ENCODE results near the gene SPA17. TPM values are rescaled to one million over a fixed set of nuclear protein-coding genes. Genes with fewer than 3 reads are reported as not detected.

Gene SPA17
- polyA plus RNA-seq, 12 donors: 2.0 to 6.4 (median 3.7) TPM; not detected in 2

GRCh38 chr11:124658986-124659385, 14.7 kb upstream of the SPA17 start:
- no peak for DNase-seq

- DNase-seq: no peak
These were observed 12.2 kb upstream of the SPA17 start for GRCh38 chr11:124661553-124661952.

- no peak for DNase-seq
These were observed 11.6 kb upstream of the SPA17 start for GRCh38 chr11:124662106-124662505.

- no peak for DNase-seq
These were observed 9.8 kb upstream of the SPA17 start for GRCh38 chr11:124663861-124664260.

GRCh38 chr11:124667601-124668000, 6.1 kb upstream of the SPA17 start:
- no peak for DNase-seq

GRCh38 chr11:124669193-124669592, 4.5 kb upstream of the SPA17 start:
- peak; percentile 60 for DNase-seq

- no peak for DNase-seq
These were observed 3.0 kb upstream of the SPA17 start for GRCh38 chr11:124670732-124671131.

GRCh38 chr11:124672536-124673215, 1.0 kb upstream of the SPA17 start:
- DNase-seq: no peak

GRCh38 chr11:124674168-124674517, 439 bp downstream of the SPA17 start:
- no peak for DNase-seq

- no peak for DNase-seq
These were observed 867 bp downstream of the SPA17 start for GRCh38 chr11:124674571-124674970.

- no peak for DNase-seq
These were observed 2.7 kb downstream of the SPA17 start for GRCh38 chr11:124676386-124676785.

- no peak for DNase-seq
These were observed 4.7 kb downstream of the SPA17 start for GRCh38 chr11:124678416-124678815.

- DNase-seq: no peak
These were observed 7.7 kb downstream of the SPA17 start for GRCh38 chr11:124681421-124681820.

- DNase-seq: no peak
These were observed 8.7 kb downstream of the SPA17 start for GRCh38 chr11:124682443-124682842.

GRCh38 chr11:124693142-124693541, 19.4 kb downstream of the SPA17 start:
- DNase-seq: no peak

- no peak for DNase-seq
These were observed 25.8 kb downstream of the SPA17 start for GRCh38 chr11:124699547-124699946.

- DNase-seq: no peak
These were observed 26.3 kb downstream of the SPA17 start for GRCh38 chr11:124700028-124700427.

- no peak for DNase-seq
These were observed 34.1 kb downstream of the SPA17 start for GRCh38 chr11:124707829-124708228.

- no peak for DNase-seq
These were observed 38.7 kb downstream of the SPA17 start for GRCh38 chr11:124712392-124712791.

GRCh38 chr11:124716591-124716990, 42.9 kb downstream of the SPA17 start:
- no peak for DNase-seq

GRCh38 chr11:124717421-124717785, 43.7 kb downstream of the SPA17 start:
- no peak for DNase-seq

GRCh38 chr11:124717786-124718651, 44.3 kb downstream of the SPA17 start:
- DNase-seq: no peak

GRCh38 chr11:124718801-124719200, 45.1 kb downstream of the SPA17 start:
- DNase-seq: no peak
